SK-N-MC (cell line): ENCODE measurements around the gene TCEAL7.

Source experiments
- EZH2 ChIP-seq: fragments of 200-600 bp; sonication (generic); IDR thresholded peaks from one replicate; pipeline ENCODE4 v1.6.1; 2017; ENCODE audit warnings: antibody characterized with exemption
- FOXP2 ChIP-seq: optimal IDR thresholded peaks from 2 replicates; pipeline ENCODE3; 2011; ENCODE audit warnings: mild to moderate bottlenecking, moderate library complexity; ENCODE audit not compliant: insufficient read depth; ENCODE audit errors: extremely low read length, control extremely low read depth
- POLR2AphosphoS5 ChIP-seq: IDR thresholded peaks from 2 replicates; pipeline ENCODE4 v1.6.1; 2012; ENCODE audit warnings: mild to moderate bottlenecking, low read depth, low read length, borderline replicate concordance

- TF ChIP-seq EZH2 (no peak), POLR2AphosphoS5 (no peak), FOXP2 (no peak)
Observed at GRCh38 chrX:103343105-103343504, 13.1 kb downstream of the TCEAL7 start.
